Glutamatergic neuron (in vitro differentiated cells): Measurements from ENCODE around the gene TOB2. TPM values are rescaled to one million over a fixed set of nuclear protein-coding genes. Genes with fewer than 3 reads are reported as not detected.

Experiments used
- DNase-seq: peaks from one replicate; pipeline ENCODE4 v3.0.0; 2022
- H3K27ac Mint-ChIP-seq: one replicate; pipeline ENCODE4 v1.8.0; 2020; ENCODE audit warnings: mild to moderate bottlenecking, mixed read lengths, inconsistent platforms; ENCODE audit not compliant: unreplicated experiment
- H3K27me3 Mint-ChIP-seq: one replicate; pipeline ENCODE4 v1.8.0; 2020; ENCODE audit warnings: mild to moderate bottlenecking, moderate library complexity, mixed read lengths, inconsistent platforms; ENCODE audit not compliant: unreplicated experiment
- H3K36me3 Mint-ChIP-seq: one replicate; pipeline ENCODE4 v1.8.0; 2020; ENCODE audit warnings: mild to moderate bottlenecking, mixed read lengths, inconsistent platforms; ENCODE audit not compliant: unreplicated experiment
- H3K4me1 Mint-ChIP-seq: one replicate; pipeline ENCODE4 v1.8.0; 2020; ENCODE audit warnings: mild to moderate bottlenecking, low read depth, mixed read lengths, inconsistent platforms; ENCODE audit not compliant: unreplicated experiment
- H3K4me3 Mint-ChIP-seq: one replicate; pipeline ENCODE4 v1.8.0; 2020; ENCODE audit warnings: mild to moderate bottlenecking, mixed read lengths, inconsistent platforms; ENCODE audit not compliant: unreplicated experiment
- H3K9me3 Mint-ChIP-seq: one replicate; pipeline ENCODE4 v1.8.0; 2020; ENCODE audit warnings: mild to moderate bottlenecking, moderate library complexity, mixed read lengths, inconsistent platforms; ENCODE audit not compliant: unreplicated experiment
- CTCF ChIP-seq: fragments of 200-600 bp; sonication (generic); IDR thresholded peaks from one replicate; pipeline ENCODE4 v1.5.0; 2021; ENCODE audit not compliant: partially characterized antibody, unreplicated experiment
- total RNA-seq: library from RNA; stranded (reverse); fragmentation: NEBNext Ultra II Directional; extraction: Animal tissue kit (Norgen Biotek cat#: 25700); gene quantifications from one replicate; pipeline ENCODE4 v1.2.1, GENCODE V29; 2021; ENCODE audit not compliant: unreplicated experiment

Gene TOB2
- total RNA-seq, 1 donor from 2014 or later = 43.3 TPM

GRCh38 chr22:41417622-41418390 lies 28.8 kb downstream of the TOB2 start:
- Mint-ChIP-seq H3K4me3 (no peak overlapping the region), H3K27me3 (peaks cover 1% of the 10 kb centered on the region), H3K27ac (no peak overlapping the region), H3K36me3 (no peaks in the 10 kb centered on the region), H3K9me3 (peaks cover 4% of the 10 kb centered on the region), H3K4me1 (peaks cover 3% of the 10 kb centered on the region)
- DNase-seq = no peak
- no peak for TF ChIP-seq CTCF

GRCh38 chr22:41415554-41415953 lies 31.0 kb downstream of the TOB2 start:
- TF ChIP-seq CTCF = no peak
- peaks cover 10% of the 10 kb centered on the region for H3K4me1 Mint-ChIP-seq
- no peak overlapping the region for H3K4me3 Mint-ChIP-seq
- H3K9me3 Mint-ChIP-seq = peaks cover 4% of the 10 kb centered on the region
- H3K36me3 Mint-ChIP-seq = no peaks in the 10 kb centered on the region
- no peak overlapping the region for H3K27ac Mint-ChIP-seq
- H3K27me3 Mint-ChIP-seq = peaks cover 1% of the 10 kb centered on the region
- no peak for DNase-seq

GRCh38 chr22:41411021-41411851 lies 35.4 kb downstream of the TOB2 start:
- no peak for DNase-seq

GRCh38 chr22:41410311-41410751 lies 36.3 kb downstream of the TOB2 start:
- Mint-ChIP-seq H3K4me3 (no peak overlapping the region), H3K27me3 (no peaks in the 10 kb centered on the region), H3K9me3 (peaks cover 6% of the 10 kb centered on the region), H3K4me1 (peaks cover 10% of the 10 kb centered on the region), H3K36me3 (no peaks in the 10 kb centered on the region), H3K27ac (no peak overlapping the region)
- DNase-seq = no peak
- TF ChIP-seq CTCF = no peak

More at GRCh38 chr22:41411021-41411851, 35.4 kb downstream of the TOB2 start:
- Mint-ChIP-seq H3K4me1 (peaks cover 10% of the 10 kb centered on the region), H3K27me3 (peaks cover 1% of the 10 kb centered on the region), H3K36me3 (no peaks in the 10 kb centered on the region), H3K9me3 (peaks cover 6% of the 10 kb centered on the region), H3K4me3 (peak overlapping the region; percentile 31), H3K27ac (no peak overlapping the region)
- no peak for TF ChIP-seq CTCF
